Muscle layer of colon (tissue), 2 donors: ENCODE measurements around the gene MUC3A.

Experiments used
- H3K27ac ChIP-seq: one replicate; pipeline ENCODE4 v1.7.0; 2013; ENCODE audit warnings: low read depth, mild to moderate bottlenecking, low read length, moderate library complexity
- H3K27me3 ChIP-seq, 2 donors: one replicate each; pipeline ENCODE4 v1.7.0; 2013; ENCODE audit warnings: low read length in 2 of 2, mild to moderate bottlenecking in 2 of 2; ENCODE audit not compliant: insufficient read depth in 2 of 2, control insufficient read depth in 1 of 2
- H3K36me3 ChIP-seq: one replicate; pipeline ENCODE4 v1.7.0; 2013; ENCODE audit warnings: mild to moderate bottlenecking, low read length; ENCODE audit not compliant: insufficient read depth
- H3K4me1 ChIP-seq: one replicate; pipeline ENCODE4 v1.7.0; 2013; ENCODE audit warnings: mild to moderate bottlenecking, low read length; ENCODE audit not compliant: insufficient read depth
- H3K4me3 ChIP-seq, 2 donors: one replicate each; pipeline ENCODE4 v1.7.0; 2013; ENCODE audit warnings: low read length in 2 of 2, low read depth in 1 of 2, mild to moderate bottlenecking in 1 of 2, moderate library complexity in 1 of 2
- H3K9ac ChIP-seq: one replicate; pipeline ENCODE4 v1.7.0; 2013; ENCODE audit warnings: low read length
- H3K9me3 ChIP-seq: one replicate; pipeline ENCODE4 v1.7.0; 2013; ENCODE audit warnings: mild to moderate bottlenecking, low read length
- donor health status: abdominal sarcoma.
- donor health status: Adenocarcinoma of cecum.

The MUC3A gene

GRCh38 chr7:100947792-100948191, 1.5 kb upstream of the MUC3A start:
- Histone ChIP-seq H3K9ac (no peak overlapping the region), H3K36me3 (no peaks in the 10 kb centered on the region), H3K4me1 (peaks cover under 1% of the 10 kb centered on the region), H3K4me3 (no peak overlapping the region), H3K9me3 (no peaks in the 10 kb centered on the region), H3K27ac (no peak overlapping the region), H3K27me3 (peaks cover 0 to 37% of the 10 kb centered on the region in 2 donors)

GRCh38 chr7:100949933-100950443, 654 bp downstream of the MUC3A start:
- Histone ChIP-seq H3K4me1 (no peaks in the 10 kb centered on the region), H3K27me3 (peaks cover 0 to 37% of the 10 kb centered on the region in 2 donors), H3K36me3 (no peaks in the 10 kb centered on the region), H3K4me3 (no peak overlapping the region), H3K27ac (no peak overlapping the region), H3K9ac (no peak overlapping the region), H3K9me3 (no peaks in the 10 kb centered on the region)

GRCh38 chr7:100951172-100951571, 1.8 kb downstream of the MUC3A start:
- Histone ChIP-seq H3K36me3 (no peaks in the 10 kb centered on the region), H3K9me3 (no peaks in the 10 kb centered on the region), H3K27ac (no peak overlapping the region), H3K4me3 (no peak overlapping the region), H3K27me3 (peaks cover 0 to 37% of the 10 kb centered on the region in 2 donors), H3K4me1 (no peaks in the 10 kb centered on the region), H3K9ac (no peak overlapping the region)

GRCh38 chr7:100951888-100952560, 2.7 kb downstream of the MUC3A start:
- Histone ChIP-seq H3K27ac (no peak overlapping the region), H3K9ac (no peak overlapping the region), H3K27me3 (peaks cover 0 to 37% of the 10 kb centered on the region in 2 donors), H3K36me3 (no peaks in the 10 kb centered on the region), H3K4me3 (no peak overlapping the region), H3K9me3 (no peaks in the 10 kb centered on the region), H3K4me1 (no peaks in the 10 kb centered on the region)

GRCh38 chr7:100952641-100953040, 3.3 kb downstream of the MUC3A start:
- Histone ChIP-seq H3K4me1 (no peaks in the 10 kb centered on the region), H3K27me3 (peaks cover 0 to 37% of the 10 kb centered on the region in 2 donors), H3K27ac (no peak overlapping the region), H3K4me3 (no peak overlapping the region), H3K36me3 (no peaks in the 10 kb centered on the region), H3K9me3 (no peaks in the 10 kb centered on the region), H3K9ac (no peak overlapping the region)

GRCh38 chr7:100957832-100958421, 8.6 kb downstream of the MUC3A start:
- H3K27me3 ChIP-seq: peaks cover 0 to 6% of the 10 kb centered on the region in 2 donors

GRCh38 chr7:100959894-100960293, 10.6 kb downstream of the MUC3A start:
- Histone ChIP-seq H3K27me3 (peaks cover 6 to 18% of the 10 kb centered on the region in 2 donors), H3K4me3 (no peak overlapping the region), H3K9me3 (no peaks in the 10 kb centered on the region), H3K36me3 (no peaks in the 10 kb centered on the region), H3K27ac (no peak overlapping the region), H3K9ac (no peak overlapping the region), H3K4me1 (no peaks in the 10 kb centered on the region)

More at GRCh38 chr7:100957832-100958421, 8.6 kb downstream of the MUC3A start:
- no peak overlapping the region for H3K4me3 ChIP-seq
- H3K36me3 ChIP-seq: no peaks in the 10 kb centered on the region
- H3K9ac ChIP-seq: no peak overlapping the region
- H3K27ac ChIP-seq: no peak overlapping the region
- no peaks in the 10 kb centered on the region for H3K9me3 ChIP-seq
- H3K4me1 ChIP-seq: no peaks in the 10 kb centered on the region

GRCh38 chr7:100962537-100962936, 13.2 kb downstream of the MUC3A start:
- no peaks in the 10 kb centered on the region for H3K4me1 ChIP-seq

GRCh38 chr7:100963386-100963785, 14.1 kb downstream of the MUC3A start:
- Histone ChIP-seq H3K4me1 (no peaks in the 10 kb centered on the region), H3K9me3 (no peaks in the 10 kb centered on the region), H3K27me3 (peaks cover 41 to 53% of the 10 kb centered on the region in 2 donors), H3K36me3 (no peaks in the 10 kb centered on the region), H3K4me3 (no peak overlapping the region), H3K9ac (no peak overlapping the region), H3K27ac (no peak overlapping the region)

More at GRCh38 chr7:100962537-100962936, 13.2 kb downstream of the MUC3A start:
- Histone ChIP-seq H3K9me3 (no peaks in the 10 kb centered on the region), H3K27ac (no peak overlapping the region), H3K4me3 (no peak overlapping the region), H3K9ac (no peak overlapping the region), H3K27me3 (peaks cover 33 to 45% of the 10 kb centered on the region in 2 donors), H3K36me3 (no peaks in the 10 kb centered on the region)

- Histone ChIP-seq H3K4me1 (no peaks in the 10 kb centered on the region), H3K4me3 (no peak overlapping the region), H3K27ac (no peak overlapping the region), H3K9me3 (no peaks in the 10 kb centered on the region), H3K27me3 (peaks cover 46 to 58% of the 10 kb centered on the region in 2 donors), H3K36me3 (no peaks in the 10 kb centered on the region), H3K9ac (no peak overlapping the region)
Observed at GRCh38 chr7:100963874-100964273, 14.5 kb downstream of the MUC3A start.

GRCh38 chr7:100964630-100965029, 15.3 kb downstream of the MUC3A start:
- no peak overlapping the region for H3K4me3 ChIP-seq
- H3K9me3 ChIP-seq: no peaks in the 10 kb centered on the region
- no peak overlapping the region for H3K27ac ChIP-seq
- peaks cover 46 to 64% of the 10 kb centered on the region in 2 donors for H3K27me3 ChIP-seq
- no peaks in the 10 kb centered on the region for H3K4me1 ChIP-seq
- H3K9ac ChIP-seq: no peak overlapping the region
- H3K36me3 ChIP-seq: no peaks in the 10 kb centered on the region
